NB4 (cell line): ENCODE results near the gene CDH11.

ENCODE experiments used
- MYC ChIP-seq: IDR thresholded peaks from 2 replicates; pipeline ENCODE4 v1.6.1; 2011; ENCODE audit warnings: low read depth, low read length
- TF ChIP-seq, protein P1 (sequence below): IDR thresholded peaks from one replicate; pipeline ENCODE4 v1.5.1; 2012; ENCODE audit warnings: low read depth, low read length

DNA sequence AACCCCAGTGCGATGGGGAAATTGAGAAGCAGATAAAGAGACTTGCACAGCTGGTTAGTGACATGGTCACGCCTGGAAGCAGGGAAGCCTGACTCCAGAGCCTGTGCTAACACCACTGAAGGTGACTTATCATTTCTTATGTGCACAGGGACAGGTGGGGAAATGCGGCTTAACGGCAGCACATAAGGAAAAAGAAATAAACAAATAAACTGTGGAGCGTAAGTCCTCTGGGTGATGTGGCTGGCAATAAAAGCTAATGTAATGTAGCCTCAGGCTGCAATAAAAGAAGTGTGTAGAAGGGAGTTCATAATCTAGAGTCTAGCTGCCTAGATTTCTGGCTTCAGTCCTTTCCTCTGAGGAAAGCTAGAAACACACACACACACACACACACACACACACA is 10.6 kb downstream of the CDH11 start:
- TF ChIP-seq, protein P1, sequence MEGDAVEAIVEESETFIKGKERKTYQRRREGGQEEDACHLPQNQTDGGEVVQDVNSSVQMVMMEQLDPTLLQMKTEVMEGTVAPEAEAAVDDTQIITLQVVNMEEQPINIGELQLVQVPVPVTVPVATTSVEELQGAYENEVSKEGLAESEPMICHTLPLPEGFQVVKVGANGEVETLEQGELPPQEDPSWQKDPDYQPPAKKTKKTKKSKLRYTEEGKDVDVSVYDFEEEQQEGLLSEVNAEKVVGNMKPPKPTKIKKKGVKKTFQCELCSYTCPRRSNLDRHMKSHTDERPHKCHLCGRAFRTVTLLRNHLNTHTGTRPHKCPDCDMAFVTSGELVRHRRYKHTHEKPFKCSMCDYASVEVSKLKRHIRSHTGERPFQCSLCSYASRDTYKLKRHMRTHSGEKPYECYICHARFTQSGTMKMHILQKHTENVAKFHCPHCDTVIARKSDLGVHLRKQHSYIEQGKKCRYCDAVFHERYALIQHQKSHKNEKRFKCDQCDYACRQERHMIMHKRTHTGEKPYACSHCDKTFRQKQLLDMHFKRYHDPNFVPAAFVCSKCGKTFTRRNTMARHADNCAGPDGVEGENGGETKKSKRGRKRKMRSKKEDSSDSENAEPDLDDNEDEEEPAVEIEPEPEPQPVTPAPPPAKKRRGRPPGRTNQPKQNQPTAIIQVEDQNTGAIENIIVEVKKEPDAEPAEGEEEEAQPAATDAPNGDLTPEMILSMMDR = no peak
- no peak for TF ChIP-seq MYC
